HepG2 (cell line): ENCODE data around the gene IKZF3. TPM values are rescaled to one million over a fixed set of nuclear protein-coding genes. Genes with fewer than 3 reads are reported as not detected.

ENCODE experiments used
- DR1 ChIP-seq: sonication (generic); formaldehyde crosslinking; IDR thresholded peaks from 2 replicates; pipeline ENCODE4 v1.8.0; 2021; ENCODE audit warnings: mild to moderate bottlenecking, missing genetic modification reagents, inconsistent platforms
- DRAP1 ChIP-seq: IDR thresholded peaks from 2 replicates; pipeline ENCODE4 v1.6.1; 2016; ENCODE audit warnings: missing genetic modification reagents, missing compliant biosample characterization
- HDAC6 ChIP-seq: fragments of 200-600 bp; sonication (generic); IDR thresholded peaks from 2 replicates; pipeline ENCODE4 v1.7.0; 2017; ENCODE audit warnings: mild to moderate bottlenecking, antibody characterized with exemption, low read length, low read depth
- HMGXB4 ChIP-seq, 2 experiments: sonication (generic) in 1 of 2; formaldehyde crosslinking in 1 of 2; IDR thresholded peaks; 2 replicates each; pipeline versions ENCODE4 v1.4.0 to v1.6.1; 2018 to 2020; ENCODE audit warnings: missing genetic modification reagents in 2 of 2, borderline replicate concordance in 1 of 2, low read depth in 1 of 2, mild to moderate bottlenecking in 1 of 2, missing biosample characterization in 1 of 2
- KLF15 ChIP-seq: sonication (generic); formaldehyde crosslinking; IDR thresholded peaks from 2 replicates; pipeline ENCODE4 v1.8.1; 2023; ENCODE audit warnings: borderline replicate concordance, mild to moderate bottlenecking, inconsistent platforms, missing genetic modification reagents, mixed read lengths
- MAFF ChIP-seq: IDR thresholded peaks from 2 replicates; pipeline ENCODE4 v1.6.1; 2011; ENCODE audit warnings: low read depth, low read length, improper control_type of control experiment
- MEF2D ChIP-seq: sonication (generic); formaldehyde crosslinking; IDR thresholded peaks from 2 replicates; pipeline ENCODE4 v1.5.1; 2020; ENCODE audit warnings: mild to moderate bottlenecking, missing genetic modification reagents
- MTF1 ChIP-seq: sonication (generic); formaldehyde crosslinking; IDR thresholded peaks from 2 replicates; pipeline ENCODE4 v1.5.0; 2020; ENCODE audit warnings: missing genetic modification reagents
- RAD21 ChIP-seq: fragments of 450-650 bp; formaldehyde crosslinking; IDR thresholded peaks from 2 replicates; pipeline ENCODE4 v1.5.0; 2020; ENCODE audit warnings: mild to moderate bottlenecking
- SATB2 ChIP-seq: sonication (generic); formaldehyde crosslinking; IDR thresholded peaks from 2 replicates; pipeline ENCODE4 v1.5.0; 2020; ENCODE audit warnings: missing genetic modification reagents
- USF2 ChIP-seq, 2 experiments: sonication (generic) in 1 of 2; formaldehyde crosslinking in 1 of 2; IDR thresholded peaks; 2 replicates each; pipeline versions ENCODE4 v1.5.1 to v1.6.1; 2011 to 2020; ENCODE audit warnings: borderline replicate concordance in 1 of 2, low read depth in 1 of 2, low read length in 1 of 2, mild to moderate bottlenecking in 1 of 2, missing genetic modification reagents in 1 of 2, moderate library complexity in 1 of 2
- YEATS4 ChIP-seq: sonication (generic); formaldehyde crosslinking; IDR thresholded peaks from 2 replicates; pipeline ENCODE4 v1.4.0; 2020; ENCODE audit warnings: missing genetic modification reagents, borderline replicate concordance
- ZBTB44 ChIP-seq: sonication (generic); formaldehyde crosslinking; IDR thresholded peaks from 2 replicates; pipeline ENCODE4 v1.4.0; 2020; ENCODE audit warnings: missing genetic modification reagents
- ZC3H4 ChIP-seq: sonication (generic); formaldehyde crosslinking; IDR thresholded peaks from 2 replicates; pipeline ENCODE4 v1.4.0; 2020; ENCODE audit warnings: missing genetic modification reagents, borderline replicate concordance
- ZNF253 ChIP-seq: sonication (generic); formaldehyde crosslinking; IDR thresholded peaks from 2 replicates; pipeline ENCODE4 v1.8.0; 2022; ENCODE audit warnings: mild to moderate bottlenecking, missing genetic modification reagents, borderline replicate concordance
- ZNF274 ChIP-seq: sonication (generic); formaldehyde crosslinking; IDR thresholded peaks from 2 replicates; pipeline ENCODE4 v1.5.1; 2020; ENCODE audit warnings: mild to moderate bottlenecking, missing genetic modification reagents
- ZNF431 ChIP-seq: sonication (generic); formaldehyde crosslinking; IDR thresholded peaks from 2 replicates; pipeline ENCODE4 v1.9.0; 2022; ENCODE audit warnings: missing genetic modification reagents, low read depth, mild to moderate bottlenecking, borderline replicate concordance
- ZNF589 ChIP-seq: sonication (generic); formaldehyde crosslinking; conservative IDR thresholded peaks from 2 replicates; pipeline ENCODE4 v1.8.0; 2022; ENCODE audit warnings: mild to moderate bottlenecking, moderate library complexity, missing genetic modification reagents
- ZNF605 ChIP-seq: sonication (generic); formaldehyde crosslinking; IDR thresholded peaks from 2 replicates; pipeline ENCODE4 v1.8.0; 2022; ENCODE audit warnings: mild to moderate bottlenecking, missing genetic modification reagents
- ZNF639 ChIP-seq: conservative IDR thresholded peaks from 2 replicates; pipeline ENCODE4 v1.6.1; 2018; ENCODE audit warnings: missing genetic modification reagents
- ZNF879 ChIP-seq: sonication (generic); formaldehyde crosslinking; IDR thresholded peaks from 2 replicates; pipeline ENCODE4 v1.8.1; 2023; ENCODE audit warnings: missing genetic modification reagents
- polyA plus RNA-seq, 8 experiments: library from polyadenylated mRNA; depleted of rRNA in 3 of 8; stranded (reverse) in 7 of 8; unstranded in 1 of 8; fragments of >200 nt; fragmentation: Illumina TruSeq in 4 of 8; extraction: Trizol in 4 of 8; gene quantifications; 2 replicates each; pipeline versions ENCODE4 v1.2.1 to v1.2.3, GENCODE V29; 2011 to 2016; ENCODE audit warnings: low read depth in 4 of 8, missing spikeins in 1 of 8, mixed read lengths in 1 of 8; ENCODE audit not compliant: insufficient read depth in 1 of 8
- total RNA-seq, 5 experiments: library from RNA; depleted of rRNA; stranded (reverse); fragments of >200 nt; fragmentation: Illumina TruSeq; extraction: Trizol; gene quantifications; 2 replicates each; pipeline ENCODE4 v1.2.3, GENCODE V29; 2016; ENCODE audit warnings: low read depth in 1 of 5

Gene IKZF3
- total and polyA plus RNA-seq, 2 of the 13 experiments (the other 11 are each of a cell fraction or from before 2014, with no cell fraction given), result not detected

- TF ChIP-seq DRAP1 (peak; percentile 71; the same call in 1 of the 2 replicates), MTF1 (no peak), ZNF605 (CRISPR knock-in tag) (0 out of 2 replicates have a peak, but pooled peaks have one; percentile 35), MEF2D (CRISPR knock-in tag) (no peak), RAD21 (peak; percentile 97), DR1 (CRISPR knock-in tag) (no peak; the same call in 1 of the 2 replicates), ZNF274 (peak; percentile 97), ZNF431 (CRISPR knock-in tag) (no peak), ZNF589 (CRISPR knock-in tag) (peak; percentile 69; the same call in 1 of the 2 replicates), HDAC6 (no peak), ZBTB44 (CRISPR knock-in tag) (0 out of 2 replicates have a peak, but pooled peaks have one; percentile 60), YEATS4 (CRISPR knock-in tag) (peak; percentile 86; the same call in 1 of the 2 replicates), ZNF639 (peak; percentile 74; the same call in 1 of the 2 replicates), ZNF253 (no peak), MAFF (no peak), ZNF879 (CRISPR knock-in tag) (no peak), USF2 (IDR thresholded peaks at IDR 0.05; ENCODE audit: low read depth, low read length) (peak; percentile 92), USF2 (CRISPR knock-in tag; IDR thresholded peaks at IDR 0.05; ENCODE audit: borderline replicate concordance) (peak; percentile 97), ZC3H4 (0 out of 2 replicates have a peak, but pooled peaks have one; percentile 38), KLF15 (no peak; the same call in 1 of the 2 replicates), HMGXB4 (CRISPR knock-in tag; IDR thresholded peaks at IDR 0.05; ENCODE audit: borderline replicate concordance in 1 of 2, low read depth in 1 of 2) (peak; percentile 98 to 99), SATB2 (CRISPR knock-in tag) (no peak)
Observed at GRCh38 chr17:39730095-39730921, 133.8 kb downstream of the IKZF3 start, which contains the start of gene MIEN1 (continued).
